IPS-18a (cell line): Measurements from ENCODE around the gene HS1BP3.

Experiments used
- H3K27ac ChIP-seq: one replicate; pipeline ENCODE4 v1.5.1; 2013; ENCODE audit warnings: low read length
- H3K27me3 ChIP-seq: one replicate; pipeline ENCODE4 v1.6.1; 2013; ENCODE audit warnings: mild to moderate bottlenecking, low read length; ENCODE audit not compliant: control insufficient read depth, insufficient read depth
- H3K36me3 ChIP-seq: one replicate; pipeline ENCODE4 v1.6.1; 2013; ENCODE audit warnings: low read depth, low read length; ENCODE audit not compliant: control insufficient read depth
- H3K4me1 ChIP-seq: one replicate; pipeline ENCODE4 v1.6.1; 2013; ENCODE audit warnings: low read depth, low read length; ENCODE audit not compliant: control insufficient read depth
- H3K4me3 ChIP-seq: one replicate; pipeline ENCODE4 v1.5.1; 2013; ENCODE audit warnings: low read length
- H3K9ac ChIP-seq: one replicate; pipeline ENCODE4 v1.6.1; 2013; ENCODE audit warnings: mild to moderate bottlenecking, low read length, moderate library complexity
- H3K9me3 ChIP-seq: one replicate; pipeline ENCODE4 v1.6.1; 2013; ENCODE audit warnings: low read depth, low read length; ENCODE audit not compliant: control insufficient read depth

Gene HS1BP3

GRCh38 chr2:20604951-20605381, 45.9 kb downstream of the HS1BP3 start:
- no peaks in the 10 kb centered on the region for H3K27me3 ChIP-seq
- no peak overlapping the region for H3K27ac ChIP-seq
- no peaks in the 10 kb centered on the region for H3K4me1 ChIP-seq

GRCh38 chr2:20604401-20604911, 46.4 kb downstream of the HS1BP3 start:
- no peak overlapping the region for H3K9ac ChIP-seq
- no peaks in the 10 kb centered on the region for H3K9me3 ChIP-seq
- H3K27ac ChIP-seq, result no peak overlapping the region
- no peaks in the 10 kb centered on the region for H3K4me1 ChIP-seq
- no peak overlapping the region for H3K4me3 ChIP-seq
- no peaks in the 10 kb centered on the region for H3K36me3 ChIP-seq
- no peaks in the 10 kb centered on the region for H3K27me3 ChIP-seq

More at GRCh38 chr2:20604951-20605381, 45.9 kb downstream of the HS1BP3 start:
- Histone ChIP-seq H3K4me3 (no peak overlapping the region), H3K36me3 (no peaks in the 10 kb centered on the region), H3K9ac (no peak overlapping the region), H3K9me3 (no peaks in the 10 kb centered on the region)

- Histone ChIP-seq H3K4me3 (no peak overlapping the region), H3K9ac (no peak overlapping the region), H3K27me3 (no peaks in the 10 kb centered on the region), H3K4me1 (no peaks in the 10 kb centered on the region), H3K36me3 (no peaks in the 10 kb centered on the region), H3K27ac (no peak overlapping the region), H3K9me3 (no peaks in the 10 kb centered on the region)
Measured at GRCh38 chr2:20603791-20604190, 47.1 kb downstream of the HS1BP3 start.

- H3K36me3 ChIP-seq, result no peaks in the 10 kb centered on the region
- H3K4me3 ChIP-seq, result no peak overlapping the region
- H3K9ac ChIP-seq, result no peak overlapping the region
- no peaks in the 10 kb centered on the region for H3K9me3 ChIP-seq
- no peaks in the 10 kb centered on the region for H3K4me1 ChIP-seq
- H3K27me3 ChIP-seq, result no peaks in the 10 kb centered on the region
- H3K27ac ChIP-seq, result no peak overlapping the region
Measured at GRCh38 chr2:20602803-20603202, 48.1 kb downstream of the HS1BP3 start.

GRCh38 chr2:20600756-20601325, 50.1 kb downstream of the HS1BP3 start:
- H3K27me3 ChIP-seq, result no peaks in the 10 kb centered on the region
- H3K4me1 ChIP-seq, result peaks cover 6% of the 10 kb centered on the region
- no peaks in the 10 kb centered on the region for H3K9me3 ChIP-seq
- H3K4me3 ChIP-seq, result no peak overlapping the region
- no peaks in the 10 kb centered on the region for H3K36me3 ChIP-seq
- H3K27ac ChIP-seq, result no peak overlapping the region
- H3K9ac ChIP-seq, result no peak overlapping the region

GRCh38 chr2:20599861-20600461, 50.9 kb downstream of the HS1BP3 start:
- Histone ChIP-seq H3K9ac (no peak overlapping the region), H3K36me3 (no peaks in the 10 kb centered on the region), H3K4me1 (peaks cover 14% of the 10 kb centered on the region), H3K27me3 (no peaks in the 10 kb centered on the region), H3K9me3 (no peaks in the 10 kb centered on the region), H3K27ac (no peak overlapping the region), H3K4me3 (no peak overlapping the region)

GRCh38 chr2:20599001-20599600, 51.8 kb downstream of the HS1BP3 start:
- no peaks in the 10 kb centered on the region for H3K27me3 ChIP-seq
- H3K9me3 ChIP-seq, result no peaks in the 10 kb centered on the region
- no peak overlapping the region for H3K27ac ChIP-seq
- no peak overlapping the region for H3K4me3 ChIP-seq
- no peaks in the 10 kb centered on the region for H3K36me3 ChIP-seq
- H3K4me1 ChIP-seq, result peaks cover 14% of the 10 kb centered on the region
- no peak overlapping the region for H3K9ac ChIP-seq

GRCh38 chr2:20597860-20598183, 53.1 kb downstream of the HS1BP3 start:
- no peaks in the 10 kb centered on the region for H3K9me3 ChIP-seq
- no peak overlapping the region for H3K9ac ChIP-seq
- H3K36me3 ChIP-seq, result no peaks in the 10 kb centered on the region
- H3K27ac ChIP-seq, result no peak overlapping the region
- H3K4me1 ChIP-seq, result peaks cover 14% of the 10 kb centered on the region
- H3K4me3 ChIP-seq, result no peak overlapping the region
- no peaks in the 10 kb centered on the region for H3K27me3 ChIP-seq

GRCh38 chr2:20596973-20597859, 53.7 kb downstream of the HS1BP3 start:
- H3K27ac ChIP-seq, result no peak overlapping the region
- no peaks in the 10 kb centered on the region for H3K27me3 ChIP-seq

GRCh38 chr2:20596193-20596972, 54.5 kb downstream of the HS1BP3 start:
- H3K9ac ChIP-seq, result no peak overlapping the region
- H3K4me1 ChIP-seq, result peaks cover 14% of the 10 kb centered on the region

More at GRCh38 chr2:20596973-20597859, 53.7 kb downstream of the HS1BP3 start:
- Histone ChIP-seq H3K4me3 (no peak overlapping the region), H3K36me3 (no peaks in the 10 kb centered on the region), H3K9me3 (no peaks in the 10 kb centered on the region), H3K4me1 (peaks cover 14% of the 10 kb centered on the region), H3K9ac (no peak overlapping the region)

More at GRCh38 chr2:20596193-20596972, 54.5 kb downstream of the HS1BP3 start:
- Histone ChIP-seq H3K36me3 (no peaks in the 10 kb centered on the region), H3K27me3 (no peaks in the 10 kb centered on the region), H3K4me3 (no peak overlapping the region), H3K27ac (no peak overlapping the region), H3K9me3 (no peaks in the 10 kb centered on the region)
